ENCODE data around the gene SHMT1. TPM values are rescaled to one million over a fixed set of nuclear protein-coding genes. Genes with fewer than 3 reads are reported as not detected.
"Not testable (repeated sequence)": the region's sequence is repeated elsewhere in the genome, so short reads cannot be mapped to it uniquely, and the experiment has no call there.

Gene SHMT1
- total and polyA plus RNA-seq, 12 donors: 6.8 to 43.8 (median 17.0) TPM

GRCh38 chr17:18344021-18344420 is 19.3 kb downstream of the SHMT1 start:
- intact Hi-C loops (cut with DNase I): no loop called here
- WGBS, 4 donors: 89 to 94% (median 90%) methylated on average over 5 of the region's 5 CpGs
- TF ChIP-seq POLR2A (IDR thresholded peaks at IDR 0.05): no peak
- no peak for TF ChIP-seq CTCF (IDR thresholded peaks at IDR 0.05)
- no peaks in the 10 kb centered on the region for H3K9me3 ChIP-seq (replicated peaks in 1 of 3)
- H3K4me3 ChIP-seq: no peak overlapping the region
- no peaks in the 10 kb centered on the region for H3K27me3 ChIP-seq
- peaks cover 0 to 23% of the 10 kb centered on the region in 2 donors for H3K36me3 ChIP-seq (replicated peaks in 1 of 2)
- no peak overlapping the region for H3K27ac ChIP-seq
- DNase-seq: no peak
- H3K4me1 ChIP-seq (replicated peaks in 1 of 2): no peaks in the 10 kb centered on the region

GRCh38 chr17:18339933-18340332 is 23.4 kb downstream of the SHMT1 start:
- Histone ChIP-seq H3K36me3 (replicated peaks in 1 of 2) (peaks cover 0 to 8% of the 10 kb centered on the region in 2 donors), H3K4me3 (no peak overlapping the region), H3K27ac (no peak overlapping the region), H3K4me1 (replicated peaks in 1 of 2) (no peaks in the 10 kb centered on the region), H3K9me3 (replicated peaks in 1 of 3) (no peaks in the 10 kb centered on the region), H3K27me3 (no peaks in the 10 kb centered on the region)
- DNase-seq: no peak
- TF ChIP-seq CTCF (IDR thresholded peaks at IDR 0.05) (no peak), POLR2A (IDR thresholded peaks at IDR 0.05) (no peak)
- 97 to 100% (median 98%) methylated on average over 9 to 13 of the region's 13 CpGs for WGBS, 4 donors
- intact Hi-C loops (cut with DNase I): no loop called here

- 96 to 97% (median 96%) methylated on average over 6 to 24 of the region's 25 CpGs for WGBS, 4 donors
- intact Hi-C loops (cut with DNase I); H3K4me1 ChIP-seq (replicated peaks in 1 of 2); H3K9me3 ChIP-seq (replicated peaks in 1 of 3); H3K36me3 ChIP-seq (replicated peaks in 1 of 2); DNase-seq; H3K27me3 ChIP-seq; H3K4me3 ChIP-seq; H3K27ac ChIP-seq: not testable (repeated sequence)
Measured at GRCh38 chr17:18338158-18338557, 25.2 kb downstream of the SHMT1 start.

- Histone ChIP-seq H3K4me1 (replicated peaks in 1 of 2) (no peaks in the 10 kb centered on the region), H3K4me3 (no peak overlapping the region), H3K27ac (no peak overlapping the region), H3K9me3 (replicated peaks in 1 of 3) (no peaks in the 10 kb centered on the region), H3K27me3 (no peaks in the 10 kb centered on the region), H3K36me3 (replicated peaks in 1 of 2) (peaks cover 0 to 14% of the 10 kb centered on the region in 2 donors)
- intact Hi-C loops (cut with DNase I): no loop called here
- no peak for TF ChIP-seq POLR2A (IDR thresholded peaks at IDR 0.05)
- TF ChIP-seq CTCF (IDR thresholded peaks at IDR 0.05): no peak
- WGBS, 4 donors: 80 to 92% (median 81%) methylated on average over 2 to 4 of the region's 4 CpGs
- no peak for DNase-seq
Measured at GRCh38 chr17:18332909-18333489, 30.4 kb downstream of the SHMT1 start.

GRCh38 chr17:18331879-18332278 is 31.5 kb downstream of the SHMT1 start:
- H3K4me1 ChIP-seq (replicated peaks in 1 of 2): no peaks in the 10 kb centered on the region
- intact Hi-C loops (cut with DNase I): no loop called here
- no peak for TF ChIP-seq POLR2A (IDR thresholded peaks at IDR 0.05)
- no peak for TF ChIP-seq CTCF (IDR thresholded peaks at IDR 0.05)
- peaks cover 0 to 16% of the 10 kb centered on the region in 2 donors for H3K36me3 ChIP-seq (replicated peaks in 1 of 2)
- no peaks in the 10 kb centered on the region for H3K27me3 ChIP-seq
- no peaks in the 10 kb centered on the region for H3K9me3 ChIP-seq (replicated peaks in 1 of 3)
- no peak overlapping the region for H3K27ac ChIP-seq
- WGBS, 4 donors: 86 to 93% (median 89%) methylated on average over 9 of the region's 9 CpGs
- H3K4me3 ChIP-seq: no peak overlapping the region
- DNase-seq: no peak

Measured in adrenal gland (tissue), 12 donors.